Peyer's patch (tissue), 4 donors: ENCODE measurements around the gene ARMH1.
"Not testable (repeated sequence)": the region's sequence is repeated elsewhere in the genome, so short reads cannot be mapped to it uniquely, and the experiment has no call there.

Experiments used
- POLR2A ChIP-seq, 2 donors: fragments of 450-650 bp; IDR thresholded peaks; one replicate each; pipeline ENCODE4 v1.5.1; 2017; ENCODE audit warnings: antibody characterized with exemption in 2 of 2, mild to moderate bottlenecking in 2 of 2, moderate library complexity in 2 of 2
- TF ChIP-seq, protein P1 (sequence below), 6 experiments: fragments of 450-650 bp in 4 of 6; fragments of 200-600 bp in 2 of 6; sonication (generic) in 1 of 6; IDR thresholded peaks; one replicate each; pipeline ENCODE4 v1.5.1; 2017 to 2019; ENCODE audit warnings: antibody characterized with exemption in 6 of 6, mild to moderate bottlenecking in 3 of 6, moderate library complexity in 1 of 6

GRCh38 chr1:44699375-44699774 lies 24.9 kb downstream of the ARMH1 start:
- TF ChIP-seq, protein P1, sequence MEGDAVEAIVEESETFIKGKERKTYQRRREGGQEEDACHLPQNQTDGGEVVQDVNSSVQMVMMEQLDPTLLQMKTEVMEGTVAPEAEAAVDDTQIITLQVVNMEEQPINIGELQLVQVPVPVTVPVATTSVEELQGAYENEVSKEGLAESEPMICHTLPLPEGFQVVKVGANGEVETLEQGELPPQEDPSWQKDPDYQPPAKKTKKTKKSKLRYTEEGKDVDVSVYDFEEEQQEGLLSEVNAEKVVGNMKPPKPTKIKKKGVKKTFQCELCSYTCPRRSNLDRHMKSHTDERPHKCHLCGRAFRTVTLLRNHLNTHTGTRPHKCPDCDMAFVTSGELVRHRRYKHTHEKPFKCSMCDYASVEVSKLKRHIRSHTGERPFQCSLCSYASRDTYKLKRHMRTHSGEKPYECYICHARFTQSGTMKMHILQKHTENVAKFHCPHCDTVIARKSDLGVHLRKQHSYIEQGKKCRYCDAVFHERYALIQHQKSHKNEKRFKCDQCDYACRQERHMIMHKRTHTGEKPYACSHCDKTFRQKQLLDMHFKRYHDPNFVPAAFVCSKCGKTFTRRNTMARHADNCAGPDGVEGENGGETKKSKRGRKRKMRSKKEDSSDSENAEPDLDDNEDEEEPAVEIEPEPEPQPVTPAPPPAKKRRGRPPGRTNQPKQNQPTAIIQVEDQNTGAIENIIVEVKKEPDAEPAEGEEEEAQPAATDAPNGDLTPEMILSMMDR (IDR thresholded peaks at IDR 0.05), result not testable (repeated sequence)
- not testable (repeated sequence) for TF ChIP-seq POLR2A (IDR thresholded peaks at IDR 0.05)
